Embryonic facial prominence (tissue), 1 donor: ENCODE data around the gene RIPOR2.
"Not testable (repeated sequence)": the region's sequence is repeated elsewhere in the genome, so short reads cannot be mapped to it uniquely, and the experiment has no call there.

Experiments used
- DNase-seq: peaks from one replicate; pipeline ENCODE4 v3.0.0-alpha.2; 2016; ENCODE audit errors: extremely low spot score

Gene RIPOR2

GRCh38 chr6:24957199-24957598 is 21.4 kb upstream of the RIPOR2 start:
- no peak for DNase-seq

GRCh38 chr6:24953726-24954125 is 18.0 kb upstream of the RIPOR2 start:
- DNase-seq: no peak

- no peak for DNase-seq
Measured at GRCh38 chr6:24951811-24952299, 16.1 kb upstream of the RIPOR2 start.

GRCh38 chr6:24950218-24950941 is 14.6 kb upstream of the RIPOR2 start:
- no peak for DNase-seq

GRCh38 chr6:24949020-24949569 is 13.3 kb upstream of the RIPOR2 start:
- no peak for DNase-seq

- DNase-seq: not testable (repeated sequence)
Measured at GRCh38 chr6:24948261-24948660, 12.5 kb upstream of the RIPOR2 start.

- no peak for DNase-seq
Measured at GRCh38 chr6:24947636-24948035, 11.9 kb upstream of the RIPOR2 start.

GRCh38 chr6:24945054-24945453 is 9.3 kb upstream of the RIPOR2 start:
- DNase-seq: no peak

- DNase-seq: no peak
Measured at GRCh38 chr6:24943774-24944173, 8.0 kb upstream of the RIPOR2 start.

- DNase-seq: no peak
Measured at GRCh38 chr6:24940311-24940917, 4.7 kb upstream of the RIPOR2 start.

GRCh38 chr6:24936641-24937317 is 1.0 kb upstream of the RIPOR2 start:
- DNase-seq: no peak

- DNase-seq: no peak
Measured at GRCh38 chr6:24933868-24934401, 1.8 kb downstream of the RIPOR2 start.

- DNase-seq: no peak
Measured at GRCh38 chr6:24933266-24933665, 2.5 kb downstream of the RIPOR2 start.

- no peak for DNase-seq
Measured at GRCh38 chr6:24932832-24933231, 2.9 kb downstream of the RIPOR2 start.

GRCh38 chr6:24931718-24932691 is 3.8 kb downstream of the RIPOR2 start:
- no peak for DNase-seq

- no peak for DNase-seq
Measured at GRCh38 chr6:24931296-24931695, 4.5 kb downstream of the RIPOR2 start.

- DNase-seq: no peak
Measured at GRCh38 chr6:24930431-24930871, 5.3 kb downstream of the RIPOR2 start.

- no peak for DNase-seq
Measured at GRCh38 chr6:24929242-24929641, 6.5 kb downstream of the RIPOR2 start.

GRCh38 chr6:24927985-24928745 is 7.6 kb downstream of the RIPOR2 start:
- DNase-seq: no peak

- DNase-seq: no peak
Measured at GRCh38 chr6:24927277-24927955, 8.3 kb downstream of the RIPOR2 start.
